ENCODE results near the gene MYO16. TPM values are rescaled to one million over a fixed set of nuclear protein-coding genes. Genes with fewer than 3 reads are reported as not detected.

The MYO16 gene
- total and polyA plus RNA-seq, 8 donors, result 1.1 to 2.5 (median 1.7) TPM

DNA sequence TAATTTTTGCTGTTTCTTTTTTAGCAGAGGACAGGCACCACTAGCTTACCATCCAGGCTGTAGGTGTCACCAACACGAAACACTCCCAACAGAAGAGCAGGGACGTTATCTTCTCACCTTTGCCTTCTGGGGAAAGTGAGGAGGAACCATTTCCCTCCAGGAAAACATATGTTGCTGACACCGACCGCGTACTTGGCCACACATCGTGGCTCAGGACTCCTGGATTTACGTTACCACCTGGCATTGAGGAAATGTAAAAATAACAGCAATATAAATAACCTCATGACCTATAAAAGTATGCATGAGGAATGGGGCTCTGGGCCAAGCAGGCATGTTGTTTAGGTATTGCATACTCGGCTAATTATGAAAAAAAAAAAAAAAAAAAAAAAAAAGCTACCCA is 525.1 kb downstream of the MYO16 start:
- no peak for DNase-seq
- Histone ChIP-seq H3K27ac (peak overlapping the region in 1 of 2 donors; percentile 20), H3K4me1 (peaks cover 0 to 3% of the 10 kb centered on the region in 2 donors), H3K9me3 (no peaks in the 10 kb centered on the region), H3K36me3 (no peaks in the 10 kb centered on the region), H3K4me3 (no peak overlapping the region), H3K27me3 (no peaks in the 10 kb centered on the region)
- TF ChIP-seq, protein P1, sequence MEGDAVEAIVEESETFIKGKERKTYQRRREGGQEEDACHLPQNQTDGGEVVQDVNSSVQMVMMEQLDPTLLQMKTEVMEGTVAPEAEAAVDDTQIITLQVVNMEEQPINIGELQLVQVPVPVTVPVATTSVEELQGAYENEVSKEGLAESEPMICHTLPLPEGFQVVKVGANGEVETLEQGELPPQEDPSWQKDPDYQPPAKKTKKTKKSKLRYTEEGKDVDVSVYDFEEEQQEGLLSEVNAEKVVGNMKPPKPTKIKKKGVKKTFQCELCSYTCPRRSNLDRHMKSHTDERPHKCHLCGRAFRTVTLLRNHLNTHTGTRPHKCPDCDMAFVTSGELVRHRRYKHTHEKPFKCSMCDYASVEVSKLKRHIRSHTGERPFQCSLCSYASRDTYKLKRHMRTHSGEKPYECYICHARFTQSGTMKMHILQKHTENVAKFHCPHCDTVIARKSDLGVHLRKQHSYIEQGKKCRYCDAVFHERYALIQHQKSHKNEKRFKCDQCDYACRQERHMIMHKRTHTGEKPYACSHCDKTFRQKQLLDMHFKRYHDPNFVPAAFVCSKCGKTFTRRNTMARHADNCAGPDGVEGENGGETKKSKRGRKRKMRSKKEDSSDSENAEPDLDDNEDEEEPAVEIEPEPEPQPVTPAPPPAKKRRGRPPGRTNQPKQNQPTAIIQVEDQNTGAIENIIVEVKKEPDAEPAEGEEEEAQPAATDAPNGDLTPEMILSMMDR (IDR thresholded peaks at IDR 0.05), result no peak
- ATAC-seq, result no peak
- intact Hi-C loops (cut with DNase I), result no loop called here

DNA sequence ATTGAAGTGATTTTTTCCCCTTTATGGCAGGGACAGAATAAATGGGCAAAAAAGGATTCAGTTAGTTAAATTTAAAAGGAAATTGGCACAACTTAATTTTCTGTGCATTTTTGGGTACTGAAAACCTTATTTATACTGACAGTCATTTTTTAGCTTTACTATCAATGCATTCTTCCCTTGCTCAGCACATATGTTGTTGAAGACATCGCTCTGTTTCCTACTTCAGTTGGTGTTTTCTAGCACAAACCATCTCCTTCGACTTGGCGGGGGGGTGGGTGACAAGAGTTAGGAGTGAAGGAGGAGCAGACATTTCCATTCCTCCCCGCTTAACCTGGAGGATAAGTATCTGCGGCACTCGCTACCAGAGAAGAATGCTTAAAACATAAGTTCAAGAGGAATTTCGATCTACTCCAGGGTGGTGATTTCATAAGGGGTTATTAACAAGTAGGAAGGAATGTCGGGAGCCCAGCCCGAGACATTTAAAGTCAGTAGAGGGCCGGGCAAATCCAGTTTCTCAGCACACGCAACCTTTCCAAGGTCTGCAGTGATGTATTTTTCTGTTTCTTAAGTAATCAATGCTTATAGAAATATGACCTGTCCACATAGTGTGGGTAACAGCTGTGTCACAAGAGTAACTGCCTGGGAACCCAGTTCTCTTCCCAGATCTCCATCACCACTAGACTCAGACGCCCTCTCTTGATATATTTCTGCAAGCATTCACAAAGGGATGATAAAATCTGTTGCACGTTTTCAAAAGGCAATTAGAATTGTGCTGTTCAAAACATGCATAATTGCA is 525.8 kb downstream of the MYO16 start:
- TF ChIP-seq, protein P1 (IDR thresholded peaks at IDR 0.05), result no peak
- no peaks in the 10 kb centered on the region for H3K27me3 ChIP-seq
- no peaks in the 10 kb centered on the region for H3K36me3 ChIP-seq
- H3K9me3 ChIP-seq, result no peaks in the 10 kb centered on the region
- ATAC-seq (peak; percentile 78), DNase-seq (no peak)
- H3K4me1 ChIP-seq, result peaks cover 0 to 3% of the 10 kb centered on the region in 2 donors
- H3K4me3 ChIP-seq, result no peak overlapping the region
- H3K27ac ChIP-seq, result peak overlapping the region; percentile 45 to 63
- intact Hi-C loops (cut with DNase I), result no loop called here

DNA sequence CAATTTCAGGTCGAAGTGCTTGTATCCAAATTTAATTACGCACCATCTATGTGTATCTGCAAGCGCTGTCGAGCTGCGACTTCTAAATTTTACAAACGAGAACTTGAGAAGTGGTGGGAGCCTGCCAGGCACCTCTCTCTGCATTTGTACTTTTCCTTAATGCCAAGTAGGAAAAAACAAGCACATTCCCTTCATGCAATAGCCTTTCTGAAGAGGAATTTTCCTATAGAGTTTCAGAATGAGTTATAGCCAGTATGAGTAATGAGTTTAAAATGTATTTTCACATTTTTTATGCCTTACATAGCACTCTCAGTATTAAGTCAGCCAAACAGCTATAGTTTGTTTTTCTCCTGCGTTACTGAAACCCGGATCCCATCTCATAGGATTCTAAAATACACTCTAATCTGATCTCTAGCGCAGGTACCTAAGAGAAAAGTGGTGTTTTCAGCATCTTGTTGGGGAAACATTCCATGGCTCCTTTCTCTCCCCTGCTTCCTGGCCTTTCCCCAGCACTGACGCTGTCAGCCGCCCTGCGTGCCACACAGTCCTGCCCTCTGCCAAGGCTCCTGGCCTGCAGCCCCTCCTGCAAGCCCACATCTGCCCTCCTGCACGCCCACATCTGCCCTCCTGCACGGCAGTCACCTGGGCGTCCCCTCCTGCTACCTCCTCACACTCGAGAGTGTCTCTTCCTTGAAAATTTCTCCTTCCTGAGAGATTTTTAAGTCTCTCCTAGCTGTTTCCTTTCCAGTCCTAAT is 526.9 kb downstream of the MYO16 start:
- Histone ChIP-seq H3K4me3 (no peak overlapping the region), H3K9me3 (no peaks in the 10 kb centered on the region), H3K27ac (peak overlapping the region; percentile 60 to 63), H3K4me1 (peaks cover 2 to 3% of the 10 kb centered on the region in 2 donors), H3K27me3 (no peaks in the 10 kb centered on the region), H3K36me3 (no peaks in the 10 kb centered on the region)
- peak in 1 of 4 donors; percentile 73 for DNase-seq
- TF ChIP-seq, protein P1 (IDR thresholded peaks at IDR 0.05), result no peak
- intact Hi-C loops (cut with DNase I), result no loop called here
- peak; percentile 63 for ATAC-seq

DNA sequence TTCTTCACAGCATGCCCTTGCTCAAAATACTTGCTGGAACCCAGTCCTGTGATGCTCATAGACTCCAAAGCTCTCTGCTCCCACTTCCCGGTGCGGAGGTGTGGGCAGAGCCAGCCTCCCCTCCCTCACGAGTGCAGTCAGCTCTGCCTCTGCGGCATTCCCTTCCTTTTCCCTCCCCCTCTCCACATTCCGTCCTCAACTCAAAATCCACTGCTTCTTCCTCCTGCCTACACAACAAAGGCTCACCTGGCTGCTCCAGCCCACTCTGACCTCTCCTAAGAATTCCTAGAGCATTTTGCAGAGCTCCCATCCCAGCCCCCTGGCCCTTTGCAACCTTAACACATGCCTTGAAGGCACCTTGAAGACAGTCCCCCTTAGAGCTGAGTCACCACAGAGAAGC is 527.9 kb downstream of the MYO16 start:
- intact Hi-C loops (cut with DNase I), result no loop called here
- H3K4me3 ChIP-seq, result no peak overlapping the region
- no peaks in the 10 kb centered on the region for H3K9me3 ChIP-seq
- TF ChIP-seq, protein P1 (IDR thresholded peaks at IDR 0.05), result no peak
- peaks cover 3 to 7% of the 10 kb centered on the region in 2 donors for H3K4me1 ChIP-seq
- H3K36me3 ChIP-seq, result no peaks in the 10 kb centered on the region
- H3K27me3 ChIP-seq, result no peaks in the 10 kb centered on the region
- peak; percentile 44 for ATAC-seq
- H3K27ac ChIP-seq, result no peak overlapping the region
- DNase-seq, result no peak

DNA sequence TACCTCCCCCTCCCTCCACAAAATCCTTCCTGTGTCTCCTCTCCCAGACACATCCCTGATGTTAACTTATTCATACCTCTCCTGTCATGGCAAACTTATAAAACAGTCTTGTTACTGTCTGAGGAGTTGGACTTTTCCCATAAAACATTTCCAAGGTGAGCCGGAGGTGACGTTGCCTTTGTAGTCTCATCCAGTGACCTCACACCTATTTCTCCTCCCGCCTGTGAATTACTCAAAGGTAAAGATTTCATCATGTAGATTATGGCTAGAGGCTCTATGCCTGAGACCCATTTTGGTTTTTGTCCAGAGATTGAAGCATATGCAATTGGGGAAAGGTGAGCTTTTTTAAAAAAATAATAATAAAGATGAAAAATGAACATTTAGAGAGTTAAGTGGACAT is 529.0 kb downstream of the MYO16 start:
- Histone ChIP-seq H3K9me3 (no peaks in the 10 kb centered on the region), H3K4me1 (peaks cover 3 to 9% of the 10 kb centered on the region in 2 donors), H3K27ac (no peak overlapping the region), H3K27me3 (no peaks in the 10 kb centered on the region), H3K36me3 (no peaks in the 10 kb centered on the region), H3K4me3 (no peak overlapping the region)
- intact Hi-C loops (cut with DNase I), result no loop called here
- ATAC-seq, result no peak
- no peak for DNase-seq
- TF ChIP-seq, protein P1 (IDR thresholded peaks at IDR 0.05), result no peak

Measured in left lung (tissue), 10 donors.